HepG2 (cell line): ENCODE measurements around the gene SMAD7. TPM values are rescaled to one million over a fixed set of nuclear protein-coding genes. Genes with fewer than 3 reads are reported as not detected.

Experiments
- ATAC-seq: fragments of 200-7000 bp; cut with Tn5 transposase; 3 replicates; pipeline ENCODE4 v1.9.1; 2020; ENCODE audit warnings: mild to moderate bottlenecking, moderate library complexity
- BruUV-seq: library from RNA; stranded (reverse); fragments of 400-500 nt; replicated peaks from 2 replicates; lab custom pipeline; 2021; lab: Mats Ljungman, UMichigan
- CTCF ChIA-PET: fragments of 300-600 bp; formaldehyde crosslinking; extraction: SDS; loops from one replicate; lab custom pipeline; 2021; ENCODE audit warnings: low total read pairs, inconsistent platforms, low intra/inter-chr PET ratio; lab: Yijun Ruan, JAX
- POLR2A ChIA-PET: fragments of 350-600 bp; sonication (Branson Sonifier 250); formaldehyde crosslinking; loops from one replicate; lab custom pipeline; 2020; ENCODE audit warnings: antibody characterized with exemption, inconsistent platforms; lab: Yijun Ruan, JAX
- DNase-seq: peaks from one replicate; pipeline ENCODE4 v3.0.0-alpha.2; 2015; ENCODE audit warnings: low spot score
- FAIRE-seq: peaks from 3 replicates; lab custom pipeline; 2011; peaks lifted over from hg19 to GRCh38; lab: Jason Lieb, UNC
- H2AFZ ChIP-seq: one replicate; pipeline ENCODE4 v1.6.1; 2011; ENCODE audit warnings: low read length, inconsistent platforms
- H3K27ac ChIP-seq: fragments of 300-600 bp; 3 replicates; pipeline ENCODE4 v1.8.0; 2011; ENCODE audit warnings: mixed run types, mild to moderate bottlenecking, mixed read lengths, low read length, inconsistent platforms; ENCODE audit not compliant: insufficient read depth; ENCODE audit errors: extremely low read length
- H3K27me3 ChIP-seq, 2 experiments: fragments of 200-600 bp in 1 of 2; 2 replicates in 1 of 2; 3 replicates in 1 of 2; pipeline versions ENCODE4 v1.6.0 to v1.8.0; 2011; ENCODE audit warnings: low read length in 2 of 2, mild to moderate bottlenecking in 2 of 2, moderate library complexity in 2 of 2, inconsistent platforms in 1 of 2; ENCODE audit not compliant: insufficient read depth in 2 of 2, control insufficient read depth in 1 of 2
- H3K36me3 ChIP-seq, 2 experiments: fragments of 200-600 bp in 1 of 2; replicated peaks in 1 of 2; 2 replicates in 1 of 2; 3 replicates in 1 of 2; pipeline versions ENCODE4 v1.5.1 to v1.8.0; 2011; ENCODE audit warnings: low read length in 2 of 2, inconsistent platforms in 1 of 2; ENCODE audit not compliant: insufficient read depth in 2 of 2, control insufficient read depth in 1 of 2
- H3K4me1 ChIP-seq: 2 replicates; pipeline ENCODE4 v1.5.1; 2012; ENCODE audit warnings: low read length, inconsistent platforms; ENCODE audit not compliant: insufficient read depth
- H3K4me2 ChIP-seq: 2 replicates; pipeline ENCODE4 v1.6.0; 2011; ENCODE audit warnings: low read depth, low read length, inconsistent platforms
- H3K4me3 ChIP-seq, 3 experiments: fragments of 200-600 bp in 1 of 3; sonication (generic), shearing (Covaris generic) in 1 of 3; replicated peaks in 1 of 3; 2 replicates each; pipeline ENCODE4 v1.5.1; 2011 to 2016; ENCODE audit warnings: low read length in 3 of 3, inconsistent platforms in 2 of 3, low read depth in 2 of 3, mild to moderate bottlenecking in 2 of 3, control low read depth in 1 of 3, mixed read lengths in 1 of 3; ENCODE audit not compliant: insufficient read depth in 1 of 3
- H3K79me2 ChIP-seq: one replicate; pipeline ENCODE4 v1.6.1; 2011; ENCODE audit warnings: low read length, inconsistent platforms; ENCODE audit not compliant: insufficient read depth
- H3K9ac ChIP-seq: 2 replicates; pipeline ENCODE4 v1.6.0; 2011; ENCODE audit warnings: mild to moderate bottlenecking, low read depth, low read length, inconsistent platforms; ENCODE audit not compliant: insufficient read depth
- H3K9me3 ChIP-seq: 2 replicates; pipeline ENCODE4 v1.5.1; 2012; ENCODE audit warnings: mild to moderate bottlenecking, low read length
- H4K20me1 ChIP-seq: 2 replicates; pipeline ENCODE4 v1.6.0; 2011; ENCODE audit warnings: inconsistent platforms, mild to moderate bottlenecking, low read length, moderate library complexity; ENCODE audit not compliant: insufficient read depth
- AKAP8 ChIP-seq: sonication (generic); formaldehyde crosslinking; IDR thresholded peaks from 2 replicates; pipeline ENCODE4 v1.5.1; 2020; ENCODE audit warnings: mild to moderate bottlenecking, missing genetic modification reagents
- HMGA1 ChIP-seq: sonication (generic); formaldehyde crosslinking; conservative IDR thresholded peaks from 2 replicates; pipeline ENCODE4 v1.4.0; 2020; ENCODE audit warnings: missing genetic modification reagents
- RORA ChIP-seq: sonication (generic); formaldehyde crosslinking; IDR thresholded peaks from 2 replicates; pipeline ENCODE4 v1.5.0; 2020; ENCODE audit warnings: mild to moderate bottlenecking, missing genetic modification reagents, moderate library complexity
- TCF12 ChIP-seq, 2 experiments: fragments of 450-650 bp in 1 of 2; sonication (generic) in 1 of 2; formaldehyde crosslinking in 1 of 2; IDR thresholded peaks; 2 replicates each; pipeline versions ENCODE4 v1.6.1 to v1.8.0; 2017 to 2022; ENCODE audit warnings: antibody characterized with exemption in 1 of 2, mild to moderate bottlenecking in 1 of 2, missing genetic modification reagents in 1 of 2, moderate library complexity in 1 of 2
- ZBTB20 ChIP-seq: sonication (generic); formaldehyde crosslinking; IDR thresholded peaks from 2 replicates; pipeline ENCODE4 v1.8.1; 2023; ENCODE audit warnings: missing genetic modification reagents, low read depth, mild to moderate bottlenecking, borderline replicate concordance
- ZNF274 ChIP-seq: sonication (generic); formaldehyde crosslinking; IDR thresholded peaks from 2 replicates; pipeline ENCODE4 v1.5.1; 2020; ENCODE audit warnings: mild to moderate bottlenecking, missing genetic modification reagents
- ZNF430 ChIP-seq: sonication (generic); formaldehyde crosslinking; IDR thresholded peaks from 2 replicates; pipeline ENCODE4 v1.9.0; 2021; ENCODE audit warnings: mild to moderate bottlenecking, missing genetic modification reagents
- ZNF484 ChIP-seq: sonication (generic); formaldehyde crosslinking; IDR thresholded peaks from 2 replicates; pipeline ENCODE4 v1.5.1; 2020; ENCODE audit warnings: mild to moderate bottlenecking, low read depth, missing genetic modification reagents, borderline replicate concordance
- ZNF530 ChIP-seq: sonication (generic); formaldehyde crosslinking; IDR thresholded peaks from 2 replicates; pipeline ENCODE4 v1.5.0; 2020; ENCODE audit warnings: low read depth, mild to moderate bottlenecking, missing genetic modification reagents
- ZNF644 ChIP-seq: IDR thresholded peaks from 2 replicates; pipeline ENCODE4 v1.6.1; 2016; ENCODE audit warnings: low read depth
- ZNF777 ChIP-seq: sonication (generic); formaldehyde crosslinking; IDR thresholded peaks from 2 replicates; pipeline ENCODE4 v1.4.0; 2020; ENCODE audit warnings: missing genetic modification reagents
- ZSCAN12 ChIP-seq: sonication (generic); formaldehyde crosslinking; IDR thresholded peaks from 2 replicates; pipeline ENCODE4 v1.9.0; 2021; ENCODE audit warnings: mild to moderate bottlenecking, missing genetic modification reagents
- WGBS: methylation state at CpG from one replicate; pipeline ENCODE4 v1.1.6; 2017; ENCODE audit warnings: low lambda C conversion rate; 5-methylcytosine and 5-hydroxymethylcytosine counted together
- in situ Hi-C: cut with HindIII; loops from 2 replicates; pipeline ENCODE4 v1.10.0; 2017; ENCODE audit warnings: low pct_unique_long_range_greater_than_20kb; ENCODE audit not compliant: extremely low pct_ligation_motif_present
- intact Hi-C: fragments of 100-400 bp; cut with micrococcal nuclease; formaldehyde crosslinking; loops from one replicate; pipeline ENCODE4 v1.10.0; 2022; ENCODE audit not compliant: unreplicated experiment
- polyA plus RNA-seq, 8 experiments: library from polyadenylated mRNA; depleted of rRNA in 3 of 8; stranded (reverse) in 7 of 8; unstranded in 1 of 8; fragments of >200 nt; fragmentation: Illumina TruSeq in 4 of 8; extraction: Trizol in 4 of 8; gene quantifications; 2 replicates each; pipeline versions ENCODE4 v1.2.1 to v1.2.3, GENCODE V29; 2011 to 2016; ENCODE audit warnings: low read depth in 4 of 8, missing spikeins in 1 of 8, mixed read lengths in 1 of 8; ENCODE audit not compliant: insufficient read depth in 1 of 8
- total RNA-seq, 5 experiments: library from RNA; depleted of rRNA; stranded (reverse); fragments of >200 nt; fragmentation: Illumina TruSeq; extraction: Trizol; gene quantifications; 2 replicates each; pipeline ENCODE4 v1.2.3, GENCODE V29; 2016; ENCODE audit warnings: low read depth in 1 of 5
- TF ChIP-seq, protein P1 (sequence below): fragments of 450-650 bp; IDR thresholded peaks from 2 replicates; pipeline ENCODE4 v1.6.1; 2016
- TF ChIP-seq, protein P2 (sequence below): sonication (generic); formaldehyde crosslinking; IDR thresholded peaks from 2 replicates; pipeline ENCODE4 v1.4.0; 2020; ENCODE audit warnings: missing genetic modification reagents

Gene SMAD7
- total and polyA plus RNA-seq, 2 of the 13 experiments (the other 11 are each of a cell fraction or from before 2014, with no cell fraction given) = 17.4 to 24.7 TPM

DNA sequence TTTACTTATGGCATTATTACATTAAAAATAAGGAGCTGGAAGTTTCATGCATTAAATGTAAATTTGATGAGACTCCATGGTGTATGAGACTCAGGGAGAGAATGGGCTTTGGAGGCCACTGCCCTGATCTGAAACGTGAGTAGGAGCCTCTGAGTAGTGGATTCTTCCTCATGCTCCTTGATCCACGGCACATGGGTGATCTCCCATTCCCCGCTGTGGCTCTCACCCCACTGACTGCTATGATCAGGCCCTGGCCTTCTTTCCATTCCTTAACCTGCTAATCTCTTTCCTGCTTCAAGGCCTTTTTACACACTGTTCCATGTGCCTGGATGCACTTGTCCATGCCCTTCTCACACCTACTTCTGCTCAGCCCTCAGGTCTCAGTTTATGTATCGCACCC, 68.4 kb downstream of the SMAD7 start:
- POLR2A ChIA-PET = interaction anchor here (1.1 kb wide), 1 partner anchor 11 kb away, joined by 3 read pairs; no protein-coding TSS in a partner anchor
- Histone ChIP-seq H4K20me1 (no peaks in the 10 kb centered on the region), H3K4me3 (no peak overlapping the region), H2AFZ (no peak overlapping the region), H3K4me1 (peaks cover 32% of the 10 kb centered on the region), H3K36me3 (no peaks in the 10 kb centered on the region), H3K79me2 (no peaks in the 10 kb centered on the region), H3K27me3 (no peaks in the 10 kb centered on the region; a peak in 3 of 5 replicates), H3K9ac (no peak overlapping the region), H3K27ac (no peak overlapping the region), H3K4me2 (no peak overlapping the region), H3K9me3 (no peaks in the 10 kb centered on the region)
- in situ Hi-C loops (no loop called here), intact Hi-C loops (no loop called here)
- TF ChIP-seq AKAP8 (CRISPR knock-in tag) = no peak
- TF ChIP-seq ZNF530 (CRISPR knock-in tag) = no peak
- TF ChIP-seq RORA (CRISPR knock-in tag) = no peak
- no peak for TF ChIP-seq ZNF274 (CRISPR knock-in tag)
- TF ChIP-seq, protein P1, sequence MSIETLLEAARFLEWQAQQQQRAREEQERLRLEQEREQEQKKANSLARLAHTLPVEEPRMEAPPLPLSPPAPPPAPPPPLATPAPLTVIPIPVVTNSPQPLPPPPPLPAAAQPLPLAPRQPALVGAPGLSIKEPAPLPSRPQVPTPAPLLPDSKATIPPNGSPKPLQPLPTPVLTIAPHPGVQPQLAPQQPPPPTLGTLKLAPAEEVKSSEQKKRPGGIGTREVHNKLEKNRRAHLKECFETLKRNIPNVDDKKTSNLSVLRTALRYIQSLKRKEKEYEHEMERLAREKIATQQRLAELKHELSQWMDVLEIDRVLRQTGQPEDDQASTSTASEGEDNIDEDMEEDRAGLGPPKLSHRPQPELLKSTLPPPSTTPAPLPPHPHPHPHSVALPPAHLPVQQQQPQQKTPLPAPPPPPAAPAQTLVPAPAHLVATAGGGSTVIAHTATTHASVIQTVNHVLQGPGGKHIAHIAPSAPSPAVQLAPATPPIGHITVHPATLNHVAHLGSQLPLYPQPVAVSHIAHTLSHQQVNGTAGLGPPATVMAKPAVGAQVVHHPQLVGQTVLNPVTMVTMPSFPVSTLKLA = peak; percentile 58
- TF ChIP-seq ZNF430 (CRISPR knock-in tag) = no peak
- no peak for TF ChIP-seq ZSCAN12
- no TSS peak for BruUV-seq
- DNase-seq (no peak), ATAC-seq (no peak), FAIRE-seq (no peak)
- WGBS = 92% methylated on average over 4 of the region's 4 CpGs
- CTCF ChIA-PET = no interaction called here

GRCh38 chr18:48880931-48881330, 69.8 kb downstream of the SMAD7 start:
- BruUV-seq = no TSS peak
- Histone ChIP-seq H3K9me3 (no peaks in the 10 kb centered on the region), H4K20me1 (no peaks in the 10 kb centered on the region), H3K27me3 (no peaks in the 10 kb centered on the region; a peak in 1 of 5 replicates), H3K4me3 (no peak overlapping the region), H3K27ac (no peak overlapping the region), H3K4me2 (no peak overlapping the region), H3K79me2 (no peaks in the 10 kb centered on the region), H3K4me1 (peaks cover 43% of the 10 kb centered on the region), H2AFZ (no peak overlapping the region), H3K36me3 (no peaks in the 10 kb centered on the region), H3K9ac (no peak overlapping the region)
- POLR2A ChIA-PET = no interaction called here
- FAIRE-seq (no peak), DNase-seq (no peak), ATAC-seq (no peak)
- CTCF ChIA-PET = no interaction called here
- intact Hi-C loops (no loop called here), in situ Hi-C loops (no loop called here)
- 100% methylated on average over 1 of the region's 1 CpG for WGBS
- TF ChIP-seq ZNF644 (CRISPR knock-in tag) = no peak
- TF ChIP-seq ZNF777 (CRISPR knock-in tag) = no peak
- no peak for TF ChIP-seq ZNF484
- no peak for TF ChIP-seq ZBTB20
- TF ChIP-seq HMGA1 (CRISPR knock-in tag) = no peak
- TF ChIP-seq, protein P2, sequence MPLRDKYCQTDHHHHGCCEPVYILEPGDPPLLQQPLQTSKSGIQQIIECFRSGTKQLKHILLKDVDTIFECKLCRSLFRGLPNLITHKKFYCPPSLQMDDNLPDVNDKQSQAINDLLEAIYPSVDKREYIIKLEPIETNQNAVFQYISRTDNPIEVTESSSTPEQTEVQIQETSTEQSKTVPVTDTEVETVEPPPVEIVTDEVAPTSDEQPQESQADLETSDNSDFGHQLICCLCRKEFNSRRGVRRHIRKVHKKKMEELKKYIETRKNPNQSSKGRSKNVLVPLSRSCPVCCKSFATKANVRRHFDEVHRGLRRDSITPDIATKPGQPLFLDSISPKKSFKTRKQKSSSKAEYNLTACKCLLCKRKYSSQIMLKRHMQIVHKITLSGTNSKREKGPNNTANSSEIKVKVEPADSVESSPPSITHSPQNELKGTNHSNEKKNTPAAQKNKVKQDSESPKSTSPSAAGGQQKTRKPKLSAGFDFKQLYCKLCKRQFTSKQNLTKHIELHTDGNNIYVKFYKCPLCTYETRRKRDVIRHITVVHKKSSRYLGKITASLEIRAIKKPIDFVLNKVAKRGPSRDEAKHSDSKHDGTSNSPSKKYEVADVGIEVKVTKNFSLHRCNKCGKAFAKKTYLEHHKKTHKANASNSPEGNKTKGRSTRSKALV = no peak
- TF ChIP-seq TCF12 (IDR thresholded peaks at IDR 0.05) = no peak
- TF ChIP-seq TCF12 (CRISPR knock-in tag; IDR thresholded peaks at IDR 0.05) = no peak
